Upper lobe of left lung (tissue), 6 donors: ENCODE results near the gene NIM1K. TPM values are rescaled to one million over a fixed set of nuclear protein-coding genes. Genes with fewer than 3 reads are reported as not detected.
"Not testable (repeated sequence)": the region's sequence is repeated elsewhere in the genome, so short reads cannot be mapped to it uniquely, and the experiment has no call there.

Experiments used
- ATAC-seq, 2 donors: fragments of 200-7000 bp; cut with Tn5 transposase; one replicate each; pipeline ENCODE4 v1.9.1; 2022; ENCODE audit warnings: mild to moderate bottlenecking in 2 of 2, moderate library complexity in 2 of 2; ENCODE audit not compliant: low FRiP score in 2 of 2
- DNase-seq, 2 donors: peaks; one replicate each; pipeline ENCODE4 v3.0.0-alpha.2; 2019 to 2020
- H3K27ac ChIP-seq, 4 donors: fragments of 200-600 bp; sonication (generic); one replicate each; pipeline ENCODE4 v1.5.1; 2016 to 2019
- H3K27me3 ChIP-seq, 4 donors: fragments of 200-600 bp; sonication (generic); one replicate each; pipeline ENCODE4 v1.5.1; 2017 to 2019
- H3K36me3 ChIP-seq, 4 donors: fragments of 200-600 bp; sonication (generic); one replicate each; pipeline ENCODE4 v1.5.1; 2016 to 2019
- H3K4me1 ChIP-seq, 4 donors: fragments of 200-600 bp; sonication (generic); one replicate each; pipeline ENCODE4 v1.5.1; 2018 to 2019
- H3K4me3 ChIP-seq, 4 donors: fragments of 200-600 bp; sonication (generic); one replicate each; pipeline ENCODE4 v1.5.1; 2017 to 2019; ENCODE audit warnings: mild to moderate bottlenecking in 2 of 4, moderate library complexity in 1 of 4
- H3K9me3 ChIP-seq, 4 donors: fragments of 200-600 bp; sonication (generic); one replicate each; pipeline ENCODE4 v1.5.1; 2018 to 2019
- CTCF ChIP-seq, 6 experiments: fragments of 450-650 bp in 4 of 6; fragments of 200-600 bp in 2 of 6; sonication (generic) in 2 of 6; IDR thresholded peaks; one replicate each; pipeline ENCODE4 v1.5.1; 2016 to 2019; ENCODE audit warnings: antibody characterized with exemption in 6 of 6
- EP300 ChIP-seq, 4 donors: sonication (generic); formaldehyde crosslinking; IDR thresholded peaks; one replicate each; pipeline ENCODE4 v1.5.1; 2017; ENCODE audit warnings: antibody characterized with exemption in 4 of 4, control low read depth in 2 of 4
- POLR2A ChIP-seq, 4 donors: fragments of 450-650 bp; IDR thresholded peaks; one replicate each; pipeline ENCODE4 v1.5.1; 2016 to 2017; ENCODE audit warnings: antibody characterized with exemption in 4 of 4, mild to moderate bottlenecking in 2 of 4
- POLR2AphosphoS5 ChIP-seq, 2 donors: sonication (generic); formaldehyde crosslinking; IDR thresholded peaks; one replicate each; pipeline ENCODE4 v1.5.1; 2017; ENCODE audit warnings: antibody characterized with exemption in 2 of 2
- WGBS, 2 donors: methylation state at CpG; one replicate each; pipeline ENCODE4 v1.1.5; 2017 to 2018; 5-methylcytosine and 5-hydroxymethylcytosine counted together
- total RNA-seq, 6 donors: library from RNA; depleted of rRNA in 4 of 6; stranded (reverse); fragments of >200 nt in 4 of 6; gene quantifications; one replicate each; pipeline versions ENCODE4 v1.1.0 to v1.2.1, GENCODE V29; 2016 to 2021
- donor health status: DM: no; HTN: no; CAD: no; lungs with moderate emphysema.
- donor health status: DM: no; HTN: yes; CAD: no; lungs with severe emphysema.

Gene NIM1K
- total RNA-seq, 6 donors from 2014 or later = 1.8 to 29.3 (median 4.6) TPM

- no peak for DNase-seq
- peaks cover 0 to 13% (median 5%) of the 10 kb centered on the region in 4 donors for H3K36me3 ChIP-seq
- ATAC-seq = no peak
- no peaks in the 10 kb centered on the region for H3K9me3 ChIP-seq
- no peak overlapping the region for H3K27ac ChIP-seq
- no peaks in the 10 kb centered on the region for H3K27me3 ChIP-seq
- no peak overlapping the region for H3K4me3 ChIP-seq
- 89 to 91% methylated on average over 4 of the region's 4 CpGs for WGBS, 2 donors
- peaks cover 0 to 3% (median 0%) of the 10 kb centered on the region in 4 donors for H3K4me1 ChIP-seq
- TF ChIP-seq POLR2A (IDR thresholded peaks at IDR 0.05) = no peak
- TF ChIP-seq POLR2AphosphoS5 (IDR thresholded peaks at IDR 0.05) = no peak
- TF ChIP-seq CTCF (IDR thresholded peaks at IDR 0.05) = no peak
- TF ChIP-seq EP300 (IDR thresholded peaks at IDR 0.05) = no peak
Observed at GRCh38 chr5:43155394-43156096, 36.5 kb upstream of the NIM1K start.

- DNase-seq (no peak), ATAC-seq (peak in 1 of 2 donors; percentile 69)
Observed at GRCh38 chr5:43156388-43156787, 35.6 kb upstream of the NIM1K start.

GRCh38 chr5:43157068-43157467 is 35.0 kb upstream of the NIM1K start:
- no peak overlapping the region for H3K4me3 ChIP-seq
- 92 to 96% methylated on average over 3 of the region's 3 CpGs for WGBS, 2 donors
- TF ChIP-seq POLR2AphosphoS5 (IDR thresholded peaks at IDR 0.05) (no peak), POLR2A (IDR thresholded peaks at IDR 0.05) (no peak), EP300 (IDR thresholded peaks at IDR 0.05) (no peak), CTCF (IDR thresholded peaks at IDR 0.05) (no peak)
- no peak for ATAC-seq
- H3K27me3 ChIP-seq = no peaks in the 10 kb centered on the region
- no peak for DNase-seq
- no peaks in the 10 kb centered on the region for H3K9me3 ChIP-seq
- H3K4me1 ChIP-seq = peaks cover 0 to 3% (median 0%) of the 10 kb centered on the region in 4 donors
- peaks cover 0 to 24% (median 10%) of the 10 kb centered on the region in 4 donors for H3K36me3 ChIP-seq
- H3K27ac ChIP-seq = no peak overlapping the region

More at GRCh38 chr5:43156388-43156787, 35.6 kb upstream of the NIM1K start:
- Histone ChIP-seq H3K36me3 (peaks cover 0 to 20% (median 6%) of the 10 kb centered on the region in 4 donors), H3K9me3 (no peaks in the 10 kb centered on the region), H3K27ac (no peak overlapping the region), H3K27me3 (no peaks in the 10 kb centered on the region), H3K4me1 (peaks cover 0 to 3% (median 0%) of the 10 kb centered on the region in 4 donors), H3K4me3 (no peak overlapping the region)
- no peak for TF ChIP-seq POLR2AphosphoS5 (IDR thresholded peaks at IDR 0.05)
- no peak for TF ChIP-seq EP300 (IDR thresholded peaks at IDR 0.05)
- WGBS, 2 donors = 68 to 77% methylated on average over 6 of the region's 6 CpGs

- TF ChIP-seq CTCF (IDR thresholded peaks at IDR 0.05) = no peak
- no peak for TF ChIP-seq EP300 (IDR thresholded peaks at IDR 0.05)
- no peak for TF ChIP-seq POLR2A (IDR thresholded peaks at IDR 0.05)
- no peak for TF ChIP-seq POLR2AphosphoS5 (IDR thresholded peaks at IDR 0.05)
- H3K9me3 ChIP-seq = no peaks in the 10 kb centered on the region
- 78 to 84% methylated on average over 5 of the region's 5 CpGs for WGBS, 2 donors
- H3K27me3 ChIP-seq = no peaks in the 10 kb centered on the region
- H3K27ac ChIP-seq = no peak overlapping the region
- no peak overlapping the region for H3K4me3 ChIP-seq
- no peaks in the 10 kb centered on the region for H3K4me1 ChIP-seq
- ATAC-seq (no peak), DNase-seq (no peak)
- peaks cover 0 to 46% (median 17%) of the 10 kb centered on the region in 4 donors for H3K36me3 ChIP-seq
Observed at GRCh38 chr5:43161244-43161643, 30.8 kb upstream of the NIM1K start.

- not testable (repeated sequence) for ATAC-seq, H3K9me3 ChIP-seq, H3K27me3 ChIP-seq, H3K27ac ChIP-seq, DNase-seq, H3K4me1 ChIP-seq, H3K4me3 ChIP-seq
- WGBS, 2 donors = 83 to 99% methylated on average over 5 of the region's 5 CpGs
- H3K36me3 ChIP-seq = peaks cover 0 to 43% (median 19%) of the 10 kb centered on the region in 4 donors
Observed at GRCh38 chr5:43164801-43165200, 27.2 kb upstream of the NIM1K start.

- no peak for TF ChIP-seq POLR2A (IDR thresholded peaks at IDR 0.05)
- no peak for TF ChIP-seq EP300 (IDR thresholded peaks at IDR 0.05)
- no peak for TF ChIP-seq POLR2AphosphoS5 (IDR thresholded peaks at IDR 0.05)
- TF ChIP-seq CTCF (IDR thresholded peaks at IDR 0.05) = no peak
- WGBS, 2 donors = 93 to 94% methylated on average over 1 of the region's 1 CpG
- no peak overlapping the region for H3K27ac ChIP-seq
- no peak overlapping the region for H3K4me3 ChIP-seq
- no peaks in the 10 kb centered on the region for H3K9me3 ChIP-seq
- H3K27me3 ChIP-seq = no peaks in the 10 kb centered on the region
- H3K4me1 ChIP-seq = no peaks in the 10 kb centered on the region
- peaks cover 0 to 43% (median 19%) of the 10 kb centered on the region in 4 donors for H3K36me3 ChIP-seq
- no peak for DNase-seq
- no peak for ATAC-seq
Observed at GRCh38 chr5:43165323-43165722, 26.7 kb upstream of the NIM1K start.
